Mucosa of stomach (tissue), 1 donor: Measurements from ENCODE around the gene DNMT1.
A peak's percentile ranks its signal among the peaks of the same experiment; 100 is the strongest.

Source experiments
- H3K27me3 ChIP-seq: one replicate; pipeline ENCODE4 v1.7.0; 2013; ENCODE audit warnings: mild to moderate bottlenecking, low read length; ENCODE audit not compliant: control insufficient read depth, insufficient read depth
- H3K36me3 ChIP-seq: one replicate; pipeline ENCODE4 v1.7.0; 2013; ENCODE audit warnings: low read length; ENCODE audit not compliant: control insufficient read depth, insufficient read depth
- H3K4me1 ChIP-seq: one replicate; pipeline ENCODE4 v1.7.0; 2013; ENCODE audit warnings: mild to moderate bottlenecking, low read length; ENCODE audit not compliant: control insufficient read depth, insufficient read depth
- H3K4me3 ChIP-seq: one replicate; pipeline ENCODE4 v1.7.0; 2013; ENCODE audit warnings: low read length
- H3K9ac ChIP-seq: one replicate; pipeline ENCODE4 v1.7.0; 2013; ENCODE audit warnings: mild to moderate bottlenecking, low read length, moderate library complexity
- H3K9me3 ChIP-seq: one replicate; pipeline ENCODE4 v1.7.0; 2013; ENCODE audit warnings: mild to moderate bottlenecking, low read length, moderate library complexity; ENCODE audit not compliant: control insufficient read depth
- donor health status: Pancreatic carcinoma.

The DNMT1 gene

DNA sequence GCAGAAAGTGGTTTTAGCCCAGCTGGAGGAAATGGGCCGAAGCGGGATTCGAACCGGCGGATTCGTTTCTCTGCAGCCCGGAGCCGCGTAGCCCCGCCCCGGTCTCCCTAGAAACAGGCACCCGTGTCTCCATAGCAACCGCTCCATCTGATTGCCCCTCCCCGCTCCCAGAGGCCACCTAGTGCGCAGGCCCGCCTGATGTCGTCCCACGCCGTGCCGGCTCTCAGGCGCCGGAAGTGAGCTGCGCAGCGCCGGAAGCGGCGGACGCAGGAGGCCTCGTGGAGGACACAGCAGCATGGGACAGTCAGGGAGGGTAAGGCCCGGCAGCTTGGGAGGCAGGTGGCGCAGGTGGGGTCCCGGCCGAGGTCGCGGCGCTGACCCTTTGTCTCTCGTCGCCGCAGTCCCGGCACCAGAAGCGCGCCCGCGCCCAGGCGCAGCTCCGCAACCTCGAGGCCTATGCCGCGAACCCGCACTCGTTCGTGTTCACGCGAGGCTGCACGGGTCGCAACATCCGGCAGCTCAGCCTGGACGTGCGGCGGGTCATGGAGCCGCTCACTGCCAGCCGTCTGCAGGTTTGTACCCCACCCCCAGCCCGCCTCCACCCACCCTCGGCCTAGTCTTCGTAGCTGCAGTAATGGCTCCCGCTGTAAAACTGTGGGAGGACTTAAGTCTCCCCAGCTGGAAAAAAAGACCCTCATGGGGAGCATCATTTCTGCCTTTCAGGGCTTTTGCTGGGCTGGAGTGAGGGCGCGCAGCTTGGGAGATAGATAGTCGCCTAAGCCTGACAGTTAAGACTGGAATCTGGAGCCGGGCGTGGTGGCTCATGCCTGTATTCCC, 88.4 kb downstream of the DNMT1 start, which contains the start of gene PPAN:
PPAN (plus strand) TSS at position 263 of the 837 bp plus-strand sequence; CDS start at position 296, 33 bp downstream.
- H3K4me1 ChIP-seq = peaks cover 13% of the 10 kb centered on the region
- peak within 1 kb of the TSS; percentile 57 for H3K9ac ChIP-seq
- no peaks in the 10 kb centered on the region for H3K27me3 ChIP-seq
- peaks cover 15% of the 10 kb centered on the region for H3K36me3 ChIP-seq
- H3K4me3 ChIP-seq = peak within 1 kb of the TSS; percentile 19
- no peaks in the 10 kb centered on the region for H3K9me3 ChIP-seq

DNA sequence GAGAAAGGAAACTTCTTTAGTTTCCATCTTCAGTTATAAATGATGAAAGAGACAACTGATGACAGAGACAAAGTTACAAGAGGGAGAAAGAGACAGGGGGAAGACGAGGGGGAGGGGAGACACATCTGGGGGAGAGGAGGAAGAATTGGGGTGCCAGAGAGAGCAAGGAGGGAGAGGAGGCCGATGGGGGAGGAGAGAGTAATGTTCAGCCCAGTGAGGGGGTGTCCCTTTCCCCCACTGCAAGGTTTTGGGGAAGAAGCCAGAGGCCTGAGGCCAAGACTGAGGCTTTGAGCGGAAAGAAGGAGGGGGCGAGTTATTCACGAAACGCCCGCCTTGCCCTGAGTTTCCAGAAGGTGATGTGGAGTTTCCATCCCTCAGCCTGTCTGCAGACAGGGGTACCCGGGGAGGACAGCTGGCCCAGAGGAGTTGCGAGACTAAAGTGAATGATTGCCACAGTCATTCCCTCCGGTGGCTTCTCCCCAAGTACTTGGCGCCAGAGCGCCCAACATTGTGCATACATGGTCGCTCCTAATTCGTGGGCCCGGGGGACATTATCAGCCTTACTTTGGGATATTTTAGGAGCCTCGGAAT, 89.1 kb downstream of the DNMT1 start:
- Histone ChIP-seq H3K36me3 (peaks cover 15% of the 10 kb centered on the region), H3K27me3 (no peaks in the 10 kb centered on the region), H3K9me3 (no peaks in the 10 kb centered on the region), H3K4me1 (peaks cover 13% of the 10 kb centered on the region), H3K4me3 (peak overlapping the region; percentile 19), H3K9ac (peak overlapping the region; percentile 39)

DNA sequence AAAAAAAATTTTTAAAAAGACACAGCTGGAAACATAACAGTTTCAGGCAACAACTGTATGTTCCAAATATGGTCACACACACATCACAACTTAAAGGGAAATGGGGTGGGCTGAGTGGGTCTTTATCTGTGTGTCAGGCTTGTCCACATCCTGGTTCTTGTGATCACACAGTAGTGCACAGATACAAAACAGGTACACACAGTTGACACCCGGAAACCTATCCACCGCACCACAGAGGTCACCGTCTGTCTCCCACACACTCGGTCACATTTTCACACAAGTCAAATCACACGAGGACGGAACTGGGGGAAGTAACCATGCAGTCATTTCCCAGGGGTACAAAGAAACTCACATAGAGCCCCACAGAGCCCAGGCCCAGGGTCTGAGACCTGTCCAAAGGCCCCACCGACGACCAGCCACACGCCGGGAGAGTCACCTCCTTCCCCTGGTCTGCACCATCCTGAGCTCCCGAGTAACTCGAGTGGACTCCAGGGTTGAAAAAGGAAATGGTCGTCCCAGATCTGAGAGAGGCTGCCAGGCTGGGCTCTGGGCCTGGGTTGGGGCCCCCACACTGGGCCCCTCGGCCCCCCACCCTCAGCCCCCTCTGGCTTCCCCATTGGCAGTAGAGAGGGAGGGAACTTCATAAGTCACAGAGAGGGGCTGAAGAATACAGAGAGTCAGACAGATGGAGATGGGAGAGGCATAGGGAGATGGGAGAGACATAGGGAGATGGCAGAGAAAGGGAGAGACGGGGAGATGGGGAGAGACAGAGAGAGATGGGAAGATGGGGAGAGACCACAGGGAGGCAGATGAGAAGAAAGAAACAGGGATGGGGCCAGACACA, 89.9 kb downstream of the DNMT1 start:
- no peak overlapping the region for H3K4me3 ChIP-seq
- H3K9me3 ChIP-seq = no peaks in the 10 kb centered on the region
- no peak overlapping the region for H3K9ac ChIP-seq
- peaks cover 15% of the 10 kb centered on the region for H3K36me3 ChIP-seq
- H3K4me1 ChIP-seq = peaks cover 13% of the 10 kb centered on the region
- no peaks in the 10 kb centered on the region for H3K27me3 ChIP-seq

DNA sequence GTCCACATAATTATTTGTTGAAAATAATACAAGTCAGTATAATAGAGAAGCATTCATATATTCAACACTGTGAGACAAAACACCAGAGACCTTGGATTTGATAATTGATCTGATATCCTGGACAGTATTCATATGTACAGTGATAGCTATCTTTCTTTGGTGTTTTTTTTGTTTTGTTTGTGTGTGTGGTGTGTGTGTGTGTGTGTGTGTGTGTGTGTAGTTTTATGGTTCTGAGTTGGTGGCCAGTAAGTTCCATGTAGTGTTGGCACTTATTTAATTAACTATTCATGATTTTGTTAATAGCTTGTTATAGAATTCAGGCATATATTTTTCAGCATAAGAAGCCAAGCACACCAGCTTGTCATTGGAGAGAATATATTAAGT, 90.6 kb downstream of the DNMT1 start:
- Histone ChIP-seq H3K36me3 (peaks cover 8% of the 10 kb centered on the region), H3K4me3 (no peak overlapping the region), H3K27me3 (no peaks in the 10 kb centered on the region), H3K9me3 (no peaks in the 10 kb centered on the region), H3K9ac (no peak overlapping the region), H3K4me1 (peaks cover 13% of the 10 kb centered on the region)

DNA sequence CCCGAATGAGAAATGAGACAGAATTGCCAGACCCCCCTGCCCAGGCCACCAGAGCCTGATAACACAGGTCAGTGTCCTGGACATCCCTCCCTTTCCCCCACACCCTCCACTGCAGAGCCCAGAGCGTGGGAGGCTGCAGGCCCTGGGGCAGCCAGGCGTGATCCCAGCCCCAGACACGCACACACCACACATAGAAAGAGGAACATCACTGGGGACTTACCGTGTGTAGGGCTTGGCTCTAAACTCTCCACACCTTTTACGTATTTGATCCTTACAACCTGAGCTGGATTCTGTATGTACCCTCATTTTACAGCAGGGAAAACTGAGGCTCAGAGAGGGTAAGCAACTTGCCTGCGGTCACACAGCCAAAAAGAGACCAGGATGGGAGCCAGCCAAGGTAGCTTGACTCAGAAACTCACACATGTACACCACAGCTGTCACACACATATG, 91.9 kb downstream of the DNMT1 start:
- peaks cover 4% of the 10 kb centered on the region for H3K36me3 ChIP-seq
- H3K27me3 ChIP-seq = no peaks in the 10 kb centered on the region
- peaks cover 13% of the 10 kb centered on the region for H3K4me1 ChIP-seq
- H3K4me3 ChIP-seq = no peak overlapping the region
- no peaks in the 10 kb centered on the region for H3K9me3 ChIP-seq
- no peak overlapping the region for H3K9ac ChIP-seq

DNA sequence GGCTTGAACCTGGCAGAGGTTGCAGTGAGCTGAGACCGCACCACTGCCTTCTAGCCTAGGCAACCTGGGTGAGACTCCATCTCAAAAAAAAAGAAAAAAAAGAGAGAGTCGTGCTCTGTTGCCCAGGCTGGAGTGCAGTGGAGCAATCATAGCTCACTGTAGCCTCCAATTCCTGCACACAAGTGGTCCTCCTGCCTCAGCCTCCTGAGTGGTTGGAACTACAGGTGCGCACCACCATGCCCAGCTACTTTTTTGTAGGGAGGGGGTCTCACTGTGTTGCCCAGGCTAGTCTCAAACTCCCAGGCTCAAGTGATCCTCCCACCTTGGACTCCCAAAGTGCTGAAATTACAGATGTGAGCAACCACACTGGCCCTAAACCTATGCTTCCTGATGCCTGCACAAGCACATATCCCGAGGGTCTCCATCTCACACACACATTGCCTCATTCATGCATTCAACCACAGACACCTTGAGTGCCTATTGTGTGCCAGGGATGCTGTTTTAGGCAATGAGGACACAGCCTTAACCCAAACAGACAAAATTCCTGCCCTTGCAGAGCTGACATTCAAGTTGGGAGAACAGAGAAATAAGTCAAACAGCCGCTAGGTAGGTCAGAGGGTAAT, 94.5 kb downstream of the DNMT1 start:
- Histone ChIP-seq H3K4me3 (no peak overlapping the region), H3K9me3 (no peaks in the 10 kb centered on the region)

DNA sequence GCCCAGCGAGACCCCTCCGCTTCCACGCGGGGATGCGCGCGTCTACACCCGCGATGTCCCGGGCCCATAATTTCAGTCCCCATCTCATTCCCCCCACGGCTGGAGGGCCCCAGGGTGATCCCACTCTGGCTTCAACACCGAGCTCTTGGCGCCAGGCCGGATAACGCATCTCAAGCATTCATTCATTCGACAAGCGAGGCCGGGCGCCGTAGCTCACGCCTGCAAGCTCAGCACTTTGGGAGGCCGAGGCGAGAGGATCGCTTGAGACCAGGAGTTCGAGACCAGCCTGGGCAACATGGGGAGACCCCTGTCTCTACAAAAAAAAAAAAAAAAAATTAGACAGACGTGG, 98.2 kb downstream of the DNMT1 start:
- Histone ChIP-seq H3K4me1 (peaks cover 4% of the 10 kb centered on the region), H3K4me3 (no peak overlapping the region), H3K36me3 (no peaks in the 10 kb centered on the region), H3K9me3 (no peaks in the 10 kb centered on the region), H3K9ac (no peak overlapping the region), H3K27me3 (no peaks in the 10 kb centered on the region)

More for the DNA sequence above, 94.5 kb downstream of the DNMT1 start:
- Histone ChIP-seq H3K4me1 (peaks cover 4% of the 10 kb centered on the region), H3K36me3 (no peaks in the 10 kb centered on the region), H3K9ac (no peak overlapping the region), H3K27me3 (no peaks in the 10 kb centered on the region)

DNA sequence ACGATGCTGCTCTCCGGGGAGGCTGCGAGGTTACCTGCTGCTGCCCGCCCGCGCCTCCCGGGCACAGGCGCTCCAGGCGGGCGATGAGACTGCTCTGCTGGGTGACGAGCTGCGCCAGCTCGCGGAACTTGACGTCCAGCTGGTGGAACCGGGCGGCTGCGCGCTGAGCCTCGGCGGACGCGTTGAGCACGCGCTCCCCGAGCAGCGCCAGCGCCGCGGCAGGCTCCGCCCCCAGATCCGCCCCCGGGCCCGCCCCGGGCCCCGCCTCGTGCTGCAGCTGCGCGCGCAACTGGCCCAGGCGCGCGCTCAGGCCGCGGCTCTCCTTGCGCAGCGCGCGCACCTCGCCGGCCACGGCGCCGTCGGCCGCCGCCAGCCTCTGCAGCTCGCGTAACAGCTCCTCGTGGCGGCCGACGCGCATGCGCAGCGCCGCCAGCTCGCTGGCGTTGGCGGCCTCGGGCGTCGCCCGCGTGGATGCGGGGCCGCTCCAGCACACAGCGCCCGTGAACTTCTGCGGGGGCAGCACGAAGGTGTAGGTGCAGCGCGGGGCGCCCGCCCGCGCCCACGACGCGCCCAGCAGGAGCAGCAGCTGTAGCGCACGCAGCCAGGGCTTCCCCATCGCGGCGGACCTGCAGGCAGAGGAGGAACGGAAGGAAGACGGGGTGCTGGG, 98.7 kb downstream of the DNMT1 start:
- H3K4me1 ChIP-seq = peaks cover 4% of the 10 kb centered on the region
- no peaks in the 10 kb centered on the region for H3K36me3 ChIP-seq
- H3K4me3 ChIP-seq = no peak overlapping the region
- no peaks in the 10 kb centered on the region for H3K9me3 ChIP-seq
- H3K9ac ChIP-seq = no peak overlapping the region
- no peaks in the 10 kb centered on the region for H3K27me3 ChIP-seq

DNA sequence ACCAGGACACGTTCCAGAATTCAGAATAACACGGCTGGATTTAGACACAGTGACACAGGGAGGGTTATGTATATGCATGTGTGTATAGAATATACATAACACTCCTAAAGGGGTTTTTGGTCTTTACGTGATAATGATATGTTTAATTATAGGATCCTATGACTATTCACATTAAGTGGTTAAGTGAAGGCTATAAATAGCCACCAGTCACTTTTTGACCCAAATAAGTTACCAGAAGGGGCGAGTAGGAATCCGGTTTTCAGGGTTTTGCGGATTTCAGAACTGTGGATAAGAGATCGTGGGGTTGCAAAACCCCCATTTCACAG, 99.2 kb downstream of the DNMT1 start:
- H3K4me3 ChIP-seq = no peak overlapping the region
- H3K36me3 ChIP-seq = no peaks in the 10 kb centered on the region
- no peak overlapping the region for H3K9ac ChIP-seq
- H3K27me3 ChIP-seq = no peaks in the 10 kb centered on the region
- no peaks in the 10 kb centered on the region for H3K9me3 ChIP-seq
- H3K4me1 ChIP-seq = peaks cover 4% of the 10 kb centered on the region

DNA sequence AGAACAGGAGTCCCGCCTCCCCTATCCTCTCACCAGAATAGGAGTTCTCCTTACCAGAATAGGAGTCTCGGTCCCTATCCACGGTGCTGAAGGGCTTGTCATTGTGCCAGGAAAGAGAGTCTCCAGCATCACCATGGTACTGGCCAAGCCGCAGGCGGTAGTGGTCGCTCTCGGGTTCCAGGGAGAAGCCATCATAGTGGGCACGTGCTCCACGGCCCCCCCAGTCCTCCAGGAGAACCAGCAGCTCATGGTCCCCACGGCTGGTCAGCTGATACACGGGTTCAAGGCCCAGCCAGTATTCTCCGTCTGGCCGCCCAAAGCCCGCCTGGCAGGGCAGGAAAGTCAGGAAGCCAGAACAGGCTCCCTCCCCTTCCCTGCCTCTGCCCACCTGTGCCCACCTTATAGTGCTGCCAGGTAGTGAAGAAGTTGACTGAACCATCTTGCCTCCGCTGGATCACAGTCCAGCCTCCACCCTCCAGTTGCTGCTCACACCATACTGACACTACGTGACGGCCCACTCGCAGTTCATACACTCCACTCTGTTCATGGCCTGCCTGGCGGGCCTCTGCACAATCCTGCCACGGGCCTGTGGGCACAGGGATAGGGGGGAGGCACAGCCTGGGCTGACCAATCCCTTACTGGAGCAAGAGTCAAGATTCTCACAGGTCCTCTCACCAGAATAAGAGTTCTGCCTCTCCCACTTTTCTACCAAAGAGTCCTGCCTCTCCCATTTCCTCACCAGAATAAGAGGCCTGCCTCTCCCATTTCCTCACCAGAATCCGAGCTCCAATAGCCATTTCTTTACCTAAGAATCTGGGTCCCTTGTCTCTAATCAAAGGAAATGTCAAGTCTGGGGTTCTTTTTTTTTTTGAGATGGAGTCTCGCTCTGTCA, 101.2 kb downstream of the DNMT1 start:
- Histone ChIP-seq H3K27me3 (no peaks in the 10 kb centered on the region), H3K4me3 (no peak overlapping the region), H3K9me3 (no peaks in the 10 kb centered on the region), H3K36me3 (no peaks in the 10 kb centered on the region), H3K9ac (no peak overlapping the region), H3K4me1 (peaks cover 4% of the 10 kb centered on the region)
